GM10847 (cell line): Measurements from ENCODE around the gene DOC2A.

Experiments used
- POLR2A ChIP-seq: IDR thresholded peaks from 2 replicates; pipeline ENCODE4 v1.6.1; 2011; ENCODE audit not compliant: insufficient read length; ENCODE audit errors: extremely low read depth

Gene DOC2A

GRCh38 chr16:30010844-30011713, at the start of gene DOC2A:
Gene DOC2A, minus strand, starts transcription at chr16:30011027. Its CDS starts 805 bp downstream, at chr16:30010222.
- TF ChIP-seq POLR2A = no peak

GRCh38 chr16:30060346-30060745, 49.5 kb upstream of the DOC2A start:
- TF ChIP-seq POLR2A = no peak

DNA sequence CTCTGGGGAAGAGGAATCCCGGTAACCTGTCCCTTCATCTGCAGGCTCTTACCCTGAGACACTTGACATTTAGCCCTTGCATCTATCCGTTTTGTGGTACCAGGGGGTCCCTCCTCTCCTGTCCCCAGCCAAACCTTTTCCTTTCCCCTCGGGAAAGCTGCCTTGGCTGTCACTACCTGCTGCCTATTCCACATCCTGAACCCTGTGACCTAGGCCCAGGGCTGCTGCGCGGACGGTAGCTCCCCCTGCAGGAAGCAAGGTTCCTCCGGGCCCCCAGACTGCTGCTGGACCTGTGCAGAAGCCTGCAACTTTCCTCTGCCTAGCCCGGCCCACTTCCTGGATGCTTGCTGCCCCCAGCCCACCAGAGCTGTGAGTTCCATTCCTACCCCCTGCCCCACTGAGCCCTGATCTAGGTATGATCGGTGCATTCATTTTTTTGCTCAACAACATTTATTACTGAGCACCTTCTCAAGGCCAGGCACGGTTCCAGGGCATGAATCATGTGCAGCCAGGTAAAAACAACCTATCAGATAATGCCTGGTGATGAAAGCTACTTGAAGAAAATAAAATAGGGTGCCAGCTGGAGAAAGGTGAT, 44.2 kb upstream of the DOC2A start:
- no peak for TF ChIP-seq POLR2A

GRCh38 chr16:30054451-30054850, 43.6 kb upstream of the DOC2A start:
- no peak for TF ChIP-seq POLR2A

DNA sequence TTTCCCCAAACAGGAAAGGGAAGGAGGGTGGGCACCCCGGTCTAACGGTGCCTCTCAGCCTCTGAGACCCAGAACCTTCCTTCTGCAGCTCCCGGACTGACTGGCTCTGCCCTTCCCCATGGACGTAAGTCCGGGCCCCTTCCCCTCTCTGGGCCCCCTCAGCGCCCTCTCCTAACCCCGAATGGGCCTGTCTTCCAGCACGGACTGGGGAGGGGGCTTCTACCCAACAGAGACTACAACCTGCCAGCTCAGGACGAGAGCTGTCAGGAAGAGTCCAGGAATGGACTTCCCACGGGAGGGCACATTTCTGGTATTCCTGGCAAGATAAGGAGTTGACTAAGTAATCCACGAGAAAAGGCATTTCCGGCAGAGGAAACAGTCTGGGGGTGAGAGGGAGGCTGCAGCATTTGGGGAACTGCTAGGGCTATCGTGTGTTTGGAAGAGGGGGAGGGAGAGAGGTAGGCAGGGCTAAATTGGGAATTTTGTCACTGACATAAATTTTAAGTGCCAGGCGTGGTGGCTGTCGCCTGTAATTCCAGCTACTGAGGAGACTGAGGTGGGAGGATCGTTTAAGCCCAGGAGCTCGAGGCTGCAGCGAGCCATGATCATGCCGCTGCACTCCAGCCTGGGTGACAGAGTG, 42.7 kb upstream of the DOC2A start:
- TF ChIP-seq POLR2A = no peak

DNA sequence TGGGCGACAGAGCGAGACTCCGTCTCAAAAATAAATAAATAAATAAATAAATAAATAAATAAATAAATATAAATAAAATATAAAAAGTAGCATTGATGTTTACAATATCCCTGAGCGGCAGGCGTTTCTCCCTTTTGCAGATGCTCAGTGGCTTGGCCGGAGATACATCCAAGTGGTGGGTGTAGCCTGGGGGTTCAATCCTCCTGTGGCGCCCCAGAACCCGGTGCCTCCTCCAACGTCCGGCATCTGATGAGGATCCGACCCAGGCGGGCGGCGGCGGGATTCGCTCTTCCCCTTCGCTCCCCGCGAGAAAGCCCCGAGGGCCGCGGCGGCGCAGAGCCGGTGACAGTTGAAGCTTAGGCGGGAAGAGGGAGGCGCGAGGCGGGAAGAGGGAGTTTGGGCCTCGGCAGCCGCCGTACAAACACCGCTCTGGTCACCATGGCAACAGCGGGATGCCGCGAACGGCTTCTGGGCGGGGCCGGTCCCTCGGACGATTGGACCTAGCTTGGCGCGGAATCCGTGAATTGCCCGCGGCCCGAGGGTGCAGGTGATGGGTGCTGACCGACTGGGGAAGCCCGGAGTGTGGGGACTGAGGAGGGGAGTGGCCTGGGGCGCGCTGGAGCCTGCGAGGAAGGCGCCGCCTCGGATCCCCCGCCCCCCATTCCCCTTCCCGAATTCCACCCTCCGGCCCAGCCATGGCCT, 42.0 kb upstream of the DOC2A start:
- peak; percentile 22 for TF ChIP-seq POLR2A

DNA sequence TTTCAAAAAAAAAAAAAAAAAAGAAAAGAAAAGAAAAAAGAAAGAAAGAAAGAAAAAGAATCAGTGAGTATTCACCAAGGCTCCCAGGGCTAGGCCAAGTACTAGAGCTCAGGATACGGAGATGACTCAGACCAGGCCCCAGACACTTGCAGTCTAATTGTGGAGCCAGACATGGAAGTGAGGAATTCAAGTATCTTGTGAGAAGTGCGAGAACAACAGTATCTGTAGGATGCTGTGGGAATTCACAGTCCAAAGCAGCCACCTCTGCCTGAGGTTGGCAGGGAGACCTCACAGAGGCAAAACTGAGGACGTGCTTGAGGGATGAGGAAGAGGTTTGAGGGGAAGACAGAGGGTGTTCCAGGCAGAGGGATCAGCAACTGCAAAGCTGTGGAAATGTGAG, 40.7 kb upstream of the DOC2A start:
- no peak for TF ChIP-seq POLR2A

DNA sequence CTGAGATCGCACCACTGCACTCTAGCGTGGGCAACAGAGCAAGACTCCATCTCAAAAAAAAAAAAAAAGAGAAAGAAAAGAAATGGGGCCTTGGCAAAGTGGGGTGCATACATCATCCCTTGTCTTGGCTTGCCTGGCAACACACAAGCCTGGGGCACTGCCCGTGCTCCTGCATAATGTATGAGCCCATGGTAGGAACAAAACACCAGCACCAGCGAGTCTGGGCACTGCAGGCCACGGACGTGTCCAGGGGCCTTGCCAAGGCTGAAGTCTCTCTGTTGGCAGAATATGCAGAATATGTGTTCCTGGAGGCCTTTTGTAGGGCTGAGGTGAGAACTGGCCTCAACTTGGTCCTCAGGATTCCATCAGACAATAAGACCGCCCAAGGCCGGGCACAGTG, 39.0 kb upstream of the DOC2A start:
- TF ChIP-seq POLR2A = no peak

DNA sequence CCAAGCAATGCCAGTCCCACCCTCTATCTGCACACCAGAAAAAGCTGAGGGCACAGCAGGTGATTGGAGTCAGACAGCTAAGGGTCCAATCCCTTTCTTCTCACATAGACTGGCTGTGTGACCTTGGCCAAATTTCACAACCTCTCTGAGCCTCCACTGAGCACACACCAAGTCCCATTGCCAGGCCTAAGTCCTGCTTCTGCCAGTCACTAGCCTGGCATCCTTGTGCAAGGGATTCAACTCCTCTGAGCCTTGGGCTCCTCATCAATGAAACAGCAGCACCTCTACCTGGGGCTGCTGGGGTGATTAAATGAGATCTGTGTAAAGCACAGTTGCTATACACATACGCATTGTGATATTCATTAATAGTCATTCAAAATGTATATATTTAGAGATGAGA, 35.8 kb upstream of the DOC2A start:
- TF ChIP-seq POLR2A = no peak

- TF ChIP-seq POLR2A = no peak
These were observed 35.4 kb upstream of the DOC2A start for GRCh38 chr16:30046178-30046577.

GRCh38 chr16:30041841-30042240, 31.0 kb upstream of the DOC2A start:
- no peak for TF ChIP-seq POLR2A

- TF ChIP-seq POLR2A = no peak
These were observed 29.4 kb upstream of the DOC2A start for GRCh38 chr16:30040221-30040620.

DNA sequence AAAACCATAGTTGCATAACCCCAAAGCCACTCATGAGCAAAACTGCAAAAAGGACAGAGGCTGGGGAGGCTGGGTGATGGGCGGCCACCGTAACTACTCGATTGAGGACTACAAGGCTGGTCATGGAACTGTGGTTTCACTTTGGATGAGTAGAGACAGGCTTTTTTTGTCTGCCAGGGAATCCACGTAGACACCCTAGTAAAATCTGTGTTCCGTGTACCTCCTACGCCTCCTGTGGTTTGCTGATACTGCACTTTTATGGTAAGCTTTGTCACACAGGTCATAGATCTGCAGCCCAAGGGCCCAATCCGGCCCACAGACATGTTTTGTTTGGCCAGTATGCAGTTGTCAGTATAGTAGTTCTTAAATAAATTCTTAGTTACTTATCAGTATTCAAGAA, 22.4 kb upstream of the DOC2A start:
- no peak for TF ChIP-seq POLR2A

DNA sequence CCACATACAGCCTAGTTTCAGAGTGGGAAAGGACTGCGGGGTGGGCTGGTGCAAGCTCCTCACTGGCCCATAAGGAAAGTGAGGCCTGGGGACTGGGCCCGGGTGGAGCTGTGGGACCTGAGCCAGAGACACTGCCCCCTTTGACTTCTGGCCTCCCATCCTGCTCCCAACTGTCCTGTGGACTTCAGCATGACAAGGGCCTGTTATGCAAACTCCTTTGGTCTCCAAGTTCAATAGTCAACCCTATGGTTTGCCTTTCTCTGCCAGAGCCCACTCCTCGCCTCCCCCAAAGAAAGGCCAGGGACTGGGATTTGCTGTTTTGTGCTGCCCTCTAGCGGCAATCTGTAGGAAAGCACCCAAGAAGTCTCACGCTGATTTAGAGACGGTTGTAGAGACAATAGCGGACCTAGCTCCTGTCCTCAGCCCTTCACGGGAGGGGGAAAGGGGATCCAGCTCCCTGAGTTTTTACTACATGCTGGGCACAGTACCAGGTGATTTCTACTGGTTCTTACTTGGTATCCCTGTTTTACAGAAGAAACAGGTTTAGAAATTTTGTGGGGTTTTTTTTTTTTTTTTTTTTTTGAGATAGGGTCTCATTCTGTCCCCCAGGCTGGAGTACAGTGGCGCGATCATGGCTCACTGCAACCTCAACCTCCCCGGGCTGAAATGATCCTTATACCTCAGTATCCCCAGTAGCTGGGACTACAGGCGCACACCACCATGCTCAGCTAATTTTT, 21.4 kb upstream of the DOC2A start:
- TF ChIP-seq POLR2A = no peak

- no peak for TF ChIP-seq POLR2A
These were observed 20.7 kb upstream of the DOC2A start for GRCh38 chr16:30031477-30031918.
